ENCODE measurements around the gene COX7B2.

Gene COX7B2

DNA sequence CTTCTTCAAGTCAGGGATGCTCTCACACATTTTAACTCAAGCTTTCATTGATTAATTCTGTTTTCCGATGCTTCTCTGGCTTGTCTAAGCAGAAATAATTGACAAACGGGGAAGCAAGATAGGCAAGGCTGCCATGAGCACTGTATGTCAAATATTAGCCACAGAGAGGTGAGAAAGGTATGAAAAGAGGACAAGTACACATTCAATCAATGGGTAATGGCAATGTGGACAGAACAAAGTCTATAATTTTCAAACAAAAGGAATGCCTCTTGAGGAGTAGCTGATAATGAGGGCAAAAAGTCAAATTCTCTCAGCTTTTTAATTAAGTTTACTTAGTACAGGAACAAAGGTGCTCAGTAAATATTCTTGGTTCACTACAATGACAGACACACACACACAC is 19.6 kb downstream of the COX7B2 start:
- DNase-seq (ENCODE audit: low spot score): no peak

DNA sequence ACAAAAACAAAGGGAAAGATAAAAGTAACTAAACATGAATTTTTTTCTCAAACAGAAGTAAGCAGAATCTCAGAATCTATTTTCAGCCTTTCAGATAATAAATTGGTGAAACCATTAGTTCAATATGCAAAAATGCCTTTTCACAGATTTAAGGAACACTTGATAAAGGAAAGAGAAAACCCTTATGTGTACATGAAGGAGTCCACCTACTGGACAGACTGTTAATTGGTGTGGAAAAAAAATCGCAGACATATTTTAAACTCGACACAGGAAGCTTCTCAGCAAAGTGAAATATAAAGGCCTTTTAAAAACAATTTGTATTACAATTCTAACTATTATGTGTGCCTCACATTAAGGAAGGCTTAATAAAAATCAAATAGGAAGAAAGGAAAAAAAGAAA is 22.3 kb downstream of the COX7B2 start:
- DNase-seq (ENCODE audit: low spot score): no peak

DNA sequence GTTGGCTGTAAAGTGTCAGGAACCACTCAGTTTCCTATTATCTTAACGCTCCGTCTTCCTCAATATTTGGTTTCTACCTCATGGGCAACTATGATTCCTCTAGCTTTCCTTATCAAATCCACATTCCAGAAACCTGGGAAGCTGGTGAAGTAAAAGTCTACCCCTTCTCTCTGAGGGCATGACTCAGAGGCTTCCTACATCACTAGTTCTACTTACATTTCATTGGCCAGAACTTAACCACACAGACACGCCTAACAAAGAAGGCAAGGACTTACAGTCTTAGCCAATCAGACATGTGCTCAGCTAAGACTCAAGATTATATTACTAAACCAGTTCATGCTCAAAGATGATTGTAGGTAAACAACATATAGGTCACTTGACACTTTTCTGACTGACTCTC is 30.4 kb downstream of the COX7B2 start:
- DNase-seq (ENCODE audit: low spot score): no peak

DNA sequence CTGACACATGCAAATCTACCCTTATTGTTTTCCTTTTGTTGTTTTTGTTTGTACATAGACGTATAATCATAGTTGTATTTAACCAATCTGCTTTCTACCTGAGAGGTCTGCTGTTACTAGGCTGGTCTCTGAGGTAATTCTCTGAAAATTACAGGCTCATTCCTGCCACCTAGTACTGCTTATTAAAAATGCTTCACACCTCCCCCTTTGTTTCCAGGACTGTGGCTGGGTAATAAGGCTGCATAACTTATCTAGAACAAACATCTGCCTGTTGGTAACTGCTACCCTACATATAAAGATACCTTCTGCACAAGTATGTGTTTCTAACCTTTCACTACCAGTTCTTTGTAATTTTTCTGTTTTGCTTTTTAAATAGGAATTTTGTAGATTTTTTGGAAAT is 34.2 kb downstream of the COX7B2 start:
- no peak for DNase-seq (ENCODE audit: low spot score)

DNA sequence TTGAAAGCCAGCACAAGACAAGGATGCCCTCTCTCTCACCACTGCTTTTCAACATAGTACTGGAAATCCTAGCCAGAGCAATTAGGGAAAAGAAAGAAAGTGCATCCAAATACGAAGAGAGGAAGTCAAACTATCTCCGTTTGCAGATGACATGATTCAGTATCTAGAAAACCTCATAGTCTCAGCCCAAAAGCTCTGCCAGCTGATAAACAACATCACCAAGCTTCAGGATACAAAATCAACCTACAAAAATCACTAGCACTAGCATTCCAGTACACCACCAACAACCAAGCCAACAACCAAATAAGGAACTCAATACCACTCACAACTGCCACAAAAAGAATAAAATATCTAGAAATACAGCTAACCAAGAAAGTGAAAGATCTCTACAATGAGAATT is 38.6 kb downstream of the COX7B2 start:
- DNase-seq (ENCODE audit: low spot score): no peak

DNA sequence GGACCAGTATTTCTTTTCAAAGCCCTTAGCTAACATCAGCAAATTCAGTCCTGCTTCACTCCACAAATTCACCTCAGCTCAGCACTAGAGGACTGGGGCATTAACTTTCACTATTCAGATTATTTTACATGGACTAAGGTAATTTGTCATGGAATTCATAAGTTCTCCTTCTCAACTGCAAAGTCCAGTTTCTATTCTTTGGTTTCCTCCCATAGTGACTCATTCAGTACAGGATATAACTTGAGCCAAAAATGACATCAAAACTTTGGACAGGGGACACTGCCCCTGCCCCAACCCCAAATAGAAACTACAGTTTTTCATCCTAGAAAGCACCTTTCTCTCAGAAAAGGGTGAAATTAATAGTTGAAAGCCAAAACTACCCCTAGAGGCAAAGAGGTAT is 52.7 kb downstream of the COX7B2 start:
- DNase-seq (ENCODE audit: low spot score): no peak

DNA sequence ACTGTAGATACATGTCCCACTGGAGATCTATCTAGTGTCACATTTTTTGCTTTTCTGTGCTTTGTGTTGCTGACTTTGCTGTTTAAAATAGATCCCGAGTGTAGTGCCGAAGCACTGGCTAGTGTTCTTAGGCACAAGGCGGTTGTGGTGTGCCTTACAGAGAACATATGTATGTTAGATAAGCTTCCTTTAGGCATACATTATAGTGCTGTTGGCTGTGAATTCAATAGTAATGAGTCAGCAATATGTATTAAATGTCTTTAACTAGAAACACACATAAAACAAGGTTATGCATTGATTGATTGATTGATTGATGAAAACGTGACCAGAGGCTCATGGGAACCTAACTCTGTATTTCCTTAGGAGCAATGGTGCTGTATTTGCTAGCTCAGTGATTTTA is 56.2 kb downstream of the COX7B2 start:
- no peak for DNase-seq (ENCODE audit: low spot score)

DNA sequence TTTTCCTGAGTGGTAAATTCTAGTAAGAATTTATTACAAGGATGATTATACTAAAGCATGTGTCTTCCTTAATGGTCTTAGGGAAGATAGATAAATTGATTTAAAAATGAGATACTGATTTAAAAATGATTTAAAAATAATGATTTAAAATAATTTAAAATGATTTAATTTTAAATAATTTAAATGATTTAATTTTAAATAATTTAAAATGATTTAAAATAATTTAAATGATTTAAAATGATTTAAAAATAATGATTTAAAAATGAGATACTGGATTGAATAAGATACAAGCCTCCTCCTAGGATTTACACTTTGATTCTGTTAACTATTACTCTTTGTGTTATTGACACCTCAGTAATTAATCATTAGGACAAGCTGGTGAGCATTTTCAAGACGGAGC is 59.0 kb downstream of the COX7B2 start:
- no peak for DNase-seq (ENCODE audit: low spot score)

DNA sequence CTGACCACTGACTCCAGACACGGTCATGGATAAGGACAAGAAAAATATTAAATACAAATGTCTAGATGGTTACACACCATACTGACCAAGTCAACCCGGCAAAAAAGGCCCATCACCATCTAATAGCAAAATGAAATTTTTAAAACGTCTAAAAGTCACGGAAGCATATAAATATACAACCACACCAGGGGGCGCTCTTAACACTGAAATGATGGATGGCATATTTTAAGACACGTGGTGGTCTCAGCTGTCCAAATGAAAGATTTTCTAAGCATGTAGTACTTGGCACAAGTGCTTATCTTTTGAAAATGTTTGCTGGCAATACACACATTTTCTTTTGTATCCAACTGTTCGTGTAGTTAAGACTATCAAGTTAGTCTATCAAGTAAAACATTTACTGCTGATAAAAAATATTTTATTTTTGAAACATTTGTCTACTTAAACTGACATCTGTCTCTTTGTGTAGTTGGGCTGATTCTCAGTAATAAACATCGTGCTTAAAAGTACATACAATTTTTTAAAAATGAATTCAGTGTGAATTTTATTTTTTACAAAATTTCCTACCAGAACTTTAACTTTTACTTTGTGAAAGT is 64.6 kb downstream of the COX7B2 start:
- DNase-seq (ENCODE audit: low spot score): peak; percentile 3

DNA sequence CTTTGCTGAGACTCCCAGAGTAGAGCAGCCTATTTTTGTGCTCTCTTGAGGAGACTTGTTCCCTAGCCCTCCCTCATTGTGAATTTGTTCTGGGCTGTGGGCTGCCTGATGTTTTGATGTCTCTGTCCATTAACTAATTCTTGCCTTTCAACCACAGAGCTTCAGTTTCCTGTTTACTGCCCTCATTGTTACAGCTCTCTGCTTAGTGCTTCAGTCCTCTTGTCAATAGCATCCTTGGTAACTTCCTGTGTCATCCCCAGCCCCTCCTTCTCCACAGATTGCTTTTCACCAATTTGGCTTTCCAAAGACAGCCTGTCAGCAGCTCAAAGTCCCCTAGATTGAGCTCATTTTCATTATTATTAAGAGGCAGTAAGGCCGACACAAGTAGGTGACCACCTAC is 69.9 kb downstream of the COX7B2 start:
- DNase-seq (ENCODE audit: low spot score): no peak

DNA sequence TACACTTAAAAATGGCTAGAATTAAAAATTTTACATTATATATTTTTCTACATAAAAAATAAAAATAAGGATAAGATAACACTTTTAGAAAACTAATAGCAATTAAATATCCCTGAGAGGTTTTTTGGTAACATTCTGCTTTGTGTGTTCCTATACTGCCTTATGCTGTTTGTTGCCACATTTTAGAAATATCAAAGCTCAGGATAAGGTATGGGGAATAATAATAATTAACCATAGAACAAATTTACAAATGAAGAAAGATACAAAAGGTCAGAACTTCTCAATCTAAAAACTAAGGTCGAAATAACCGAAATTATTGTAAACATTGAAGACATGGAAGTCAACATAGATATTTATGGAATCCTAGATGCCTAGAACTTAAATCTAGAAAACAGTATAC is 71.4 kb downstream of the COX7B2 start:
- DNase-seq (ENCODE audit: low spot score): no peak

DNA sequence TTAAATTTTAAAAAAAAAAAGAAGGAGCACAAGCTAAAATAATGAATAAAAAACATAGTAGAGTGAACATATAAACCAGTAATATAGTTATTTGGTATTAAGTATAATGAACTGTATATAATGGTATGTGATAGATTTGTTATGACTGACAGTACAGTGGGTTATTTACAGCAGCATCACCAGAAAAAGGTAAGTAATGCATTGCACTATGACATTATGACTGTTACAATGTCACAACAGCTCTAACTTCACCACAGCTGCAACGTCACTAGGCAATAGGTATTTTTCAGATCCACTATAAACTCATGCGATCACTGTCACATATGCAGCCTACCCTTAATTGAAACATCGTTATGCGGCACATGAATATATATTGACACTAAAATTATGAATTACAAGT is 72.5 kb downstream of the COX7B2 start:
- no peak for DNase-seq (ENCODE audit: low spot score)

DNA sequence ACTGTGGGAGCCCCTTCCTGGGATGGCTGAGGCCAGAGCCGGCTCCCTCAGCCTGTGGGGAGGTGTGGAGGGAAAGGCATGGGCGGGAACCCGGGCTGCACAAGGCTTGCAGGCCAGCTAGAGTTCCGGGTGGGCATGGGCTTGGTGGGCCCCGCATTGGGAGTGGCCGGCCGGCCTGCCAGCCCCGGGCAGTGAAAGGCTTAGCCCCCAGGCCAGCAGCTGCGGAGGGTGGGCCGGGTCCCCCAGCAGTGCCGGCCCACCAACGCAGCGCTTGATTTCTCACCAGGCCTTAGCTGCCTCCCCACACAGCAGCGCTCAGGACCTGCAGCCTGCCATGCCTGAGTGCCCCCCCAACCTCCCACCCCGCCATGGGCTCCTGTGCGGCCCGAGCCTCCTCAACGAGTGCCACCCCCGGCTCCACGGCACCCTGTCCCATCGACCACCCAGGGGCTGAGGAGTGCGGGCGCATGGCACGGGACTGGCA is 78.0 kb downstream of the COX7B2 start:
- DNase-seq (ENCODE audit: low spot score): no peak

DNA sequence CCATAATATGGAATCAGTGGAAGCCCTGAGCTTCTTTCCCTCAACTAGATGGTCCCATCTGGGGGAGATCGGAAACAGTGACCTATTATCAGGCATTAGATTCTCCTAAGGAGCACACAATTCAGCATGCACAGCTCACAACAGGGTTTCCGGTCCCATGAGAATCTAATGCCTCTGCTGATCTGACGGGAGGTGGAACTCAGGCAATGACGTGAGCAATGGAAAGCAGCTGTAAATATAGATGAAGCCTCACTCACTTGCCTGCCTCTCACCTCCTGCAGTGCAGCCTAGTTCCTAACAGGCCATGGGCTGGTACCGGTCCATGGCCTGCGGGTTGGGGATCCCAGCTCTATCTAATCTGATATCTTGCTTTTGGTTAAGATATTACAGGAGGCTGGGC is 88.9 kb downstream of the COX7B2 start:
- DNase-seq (ENCODE audit: low spot score): no peak

DNA sequence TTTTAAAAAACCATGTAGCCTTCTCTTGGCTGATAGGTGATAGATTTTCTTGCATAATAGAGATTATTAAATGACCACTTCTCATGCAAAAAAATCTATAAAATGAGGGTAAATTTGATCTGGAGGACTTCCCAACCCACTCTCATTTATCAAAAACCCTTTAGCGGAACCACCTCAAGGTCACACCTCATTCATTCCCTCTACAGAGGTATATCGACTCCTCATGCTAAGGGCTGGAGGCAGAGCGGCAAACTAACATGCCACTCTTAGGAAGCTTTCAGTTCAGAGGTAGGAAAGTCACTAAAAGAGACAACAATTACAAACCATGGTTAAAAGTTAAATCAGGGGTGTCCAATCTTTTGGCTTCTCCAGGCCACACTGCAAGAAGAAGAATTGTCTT is 90.0 kb downstream of the COX7B2 start:
- no peak for DNase-seq (ENCODE audit: low spot score)

DNA sequence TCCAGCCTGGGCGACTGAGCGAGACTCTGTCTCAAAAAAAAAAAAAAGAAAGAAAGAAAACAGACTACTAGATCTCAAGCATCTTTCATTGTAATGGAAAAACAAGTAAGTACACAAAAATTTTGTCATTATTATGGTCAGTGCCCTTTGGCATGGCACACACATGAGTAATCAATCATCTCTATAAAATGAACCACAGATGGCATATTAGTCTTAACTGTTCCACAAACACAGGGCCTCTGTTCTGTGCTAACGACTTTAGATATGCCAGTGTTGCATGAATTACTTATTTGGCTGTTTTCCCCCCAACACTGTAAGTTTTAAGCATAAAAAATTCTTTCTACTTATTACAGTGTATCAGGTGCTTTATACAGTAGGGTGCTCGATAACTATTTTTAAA is 90.4 kb downstream of the COX7B2 start:
- no peak for DNase-seq (ENCODE audit: low spot score)

DNA sequence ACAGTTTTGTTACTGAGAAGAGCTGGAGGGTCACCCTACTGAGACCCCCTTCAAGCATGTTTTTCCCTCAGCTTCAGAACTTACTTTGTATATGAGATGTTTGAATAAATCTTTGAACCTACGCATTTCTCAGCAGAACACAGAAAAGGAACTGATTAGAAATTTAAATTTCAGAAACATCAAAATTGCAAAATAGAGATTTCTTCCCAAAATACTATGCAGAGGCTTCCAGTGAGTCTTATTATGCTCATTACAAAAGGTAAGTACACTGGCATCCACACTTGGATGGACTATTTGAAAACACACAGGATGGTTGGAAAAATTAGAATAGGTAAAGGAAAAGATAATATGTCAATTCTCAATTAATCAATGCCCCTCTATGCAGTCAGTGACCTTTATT is 91.2 kb downstream of the COX7B2 start:
- DNase-seq (ENCODE audit: low spot score): no peak

DNA sequence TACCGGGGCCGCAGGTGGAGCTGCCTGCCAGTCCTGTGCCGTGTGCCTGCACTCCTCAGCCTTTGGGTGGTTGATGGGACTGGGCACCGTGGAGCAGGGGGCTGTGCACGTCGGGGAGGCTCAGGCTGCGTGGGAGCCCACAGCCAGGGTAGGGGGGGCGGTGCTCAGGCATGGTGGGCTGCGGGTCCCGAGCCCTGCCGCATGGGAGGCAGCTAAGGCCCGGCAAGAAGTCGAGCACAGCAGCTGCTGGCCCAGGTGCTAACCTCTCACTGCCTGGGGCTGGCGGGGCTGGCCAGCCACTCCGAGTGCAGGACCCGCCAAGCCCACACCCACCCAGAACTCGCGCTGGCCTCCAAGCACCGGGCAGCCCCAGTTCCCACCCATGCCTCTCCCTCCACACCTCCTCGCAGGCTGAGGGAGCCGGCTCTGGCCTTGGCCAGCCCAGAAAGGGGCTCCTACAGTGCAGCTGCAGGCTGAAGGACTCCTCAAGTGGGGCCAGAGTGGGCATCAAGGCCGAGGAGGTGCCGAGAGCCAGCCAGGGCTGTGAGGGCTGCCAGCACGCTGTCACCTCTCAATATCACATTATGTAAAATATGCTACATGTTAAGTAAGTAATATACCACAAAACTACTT is 104.1 kb downstream of the COX7B2 start:
- no peak for DNase-seq (ENCODE audit: low spot score)

DNA sequence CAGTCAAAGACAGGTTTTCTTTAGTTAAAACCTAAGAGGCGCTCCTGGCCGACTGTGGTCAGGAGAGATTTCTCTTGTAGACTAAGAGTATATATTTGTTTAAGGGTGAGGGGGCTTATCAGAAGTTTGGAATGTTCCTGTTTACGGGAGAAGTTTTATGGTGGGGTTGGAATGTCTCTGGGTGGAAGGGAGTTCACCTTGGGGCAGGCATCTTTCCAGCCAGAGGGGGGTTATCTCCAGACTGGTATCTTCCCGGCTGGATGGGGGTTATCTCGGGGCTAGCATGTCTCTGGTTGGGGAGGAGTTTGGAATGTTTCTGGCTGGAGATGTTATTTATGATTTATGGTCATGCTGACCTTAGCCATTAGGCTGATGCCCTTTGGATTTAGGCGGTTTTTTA is 116.0 kb downstream of the COX7B2 start:
- DNase-seq (ENCODE audit: low spot score): no peak

DNA sequence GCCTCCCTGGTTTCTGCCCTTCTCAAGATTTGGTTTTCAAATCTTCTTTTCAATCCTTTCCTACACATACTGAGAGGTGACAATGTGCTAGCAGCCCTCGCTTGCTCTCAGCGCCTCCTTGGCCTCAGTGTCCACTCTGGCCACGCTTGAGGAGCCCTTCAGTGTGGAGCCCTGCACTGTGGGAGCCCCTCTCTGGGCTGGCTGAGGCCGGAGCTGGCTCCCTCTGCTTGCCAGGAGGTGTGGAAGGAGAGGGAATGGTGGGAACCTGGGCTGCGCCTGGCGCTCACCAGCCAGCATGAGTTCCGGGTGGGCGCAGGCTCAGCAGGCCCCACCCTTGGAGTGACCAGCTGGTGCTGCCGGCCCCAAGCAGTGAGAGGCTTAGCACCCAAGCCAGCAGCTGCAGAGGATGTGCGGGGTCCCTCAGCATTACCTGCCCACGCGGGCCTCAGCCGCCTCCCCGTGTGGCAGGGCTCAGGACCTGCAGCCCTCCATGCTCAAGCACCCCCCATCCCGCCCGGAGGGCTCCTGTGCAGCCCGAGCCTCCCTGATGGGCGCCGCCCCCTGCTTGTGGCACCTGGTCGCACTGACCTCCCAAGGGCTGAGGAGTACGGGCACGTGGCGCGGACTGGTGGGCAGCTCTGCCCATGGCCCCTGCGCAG is 127.5 kb downstream of the COX7B2 start:
- DNase-seq (ENCODE audit: low spot score): no peak

DNA sequence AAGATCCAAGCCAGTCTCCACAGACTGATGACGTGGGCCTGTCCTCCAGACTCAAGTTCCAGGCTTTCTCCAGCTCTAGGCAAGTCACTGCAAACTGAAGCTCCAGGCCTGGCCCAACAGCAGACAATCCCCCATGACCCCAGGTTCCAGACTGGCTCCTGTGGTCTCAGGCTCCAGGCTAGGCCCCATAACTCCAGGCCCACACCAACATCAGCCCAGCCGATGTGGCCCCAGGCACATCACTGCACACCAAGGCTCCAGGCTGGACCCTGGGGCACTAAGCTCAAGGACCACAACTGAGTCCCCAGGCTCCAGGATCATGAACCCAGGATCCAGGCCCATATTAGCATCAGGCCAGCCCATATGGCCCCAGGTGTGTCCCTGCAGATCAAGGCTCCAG is 143.6 kb downstream of the COX7B2 start:
- DNase-seq (ENCODE audit: low spot score): no peak

DNA sequence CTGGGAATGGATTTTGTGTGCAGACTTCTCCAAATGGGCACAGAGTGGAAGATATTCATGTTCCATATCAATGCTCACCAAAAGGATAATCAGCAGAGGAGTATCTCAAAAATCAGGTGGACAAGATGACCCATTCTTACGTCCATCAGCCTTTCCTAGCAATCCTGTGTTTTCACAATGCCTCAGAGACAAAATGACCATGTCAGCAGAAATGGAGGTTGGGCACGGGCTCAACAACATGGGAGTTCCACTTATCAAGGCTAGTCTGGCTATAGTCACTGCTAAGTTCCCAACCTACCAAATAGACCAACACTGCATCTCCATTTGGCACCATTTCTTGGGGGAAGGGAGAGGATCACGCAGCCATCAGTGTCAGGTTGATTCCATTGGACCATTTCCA is 179.0 kb downstream of the COX7B2 start:
- DNase-seq (ENCODE audit: low spot score): no peak

DNA sequence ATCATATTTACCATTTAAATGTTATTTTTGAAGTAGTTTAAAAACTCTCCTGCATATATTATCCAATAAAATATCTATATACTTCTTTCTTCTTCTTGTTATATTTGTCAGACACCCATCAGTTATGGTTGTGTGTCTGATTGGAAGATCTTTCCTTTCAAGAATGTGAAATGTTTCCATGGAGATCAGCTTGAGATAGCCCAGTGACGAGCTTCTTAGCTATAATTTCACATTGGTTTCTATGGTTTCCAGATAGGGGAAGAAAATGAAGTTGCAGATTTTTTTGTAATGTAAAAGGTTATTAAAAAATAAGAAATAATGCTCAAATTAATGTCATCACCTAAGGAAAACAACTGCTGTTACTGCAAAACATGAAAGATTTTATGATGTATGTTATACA is 189.0 kb downstream of the COX7B2 start:
- DNase-seq (ENCODE audit: low spot score): no peak

DNA sequence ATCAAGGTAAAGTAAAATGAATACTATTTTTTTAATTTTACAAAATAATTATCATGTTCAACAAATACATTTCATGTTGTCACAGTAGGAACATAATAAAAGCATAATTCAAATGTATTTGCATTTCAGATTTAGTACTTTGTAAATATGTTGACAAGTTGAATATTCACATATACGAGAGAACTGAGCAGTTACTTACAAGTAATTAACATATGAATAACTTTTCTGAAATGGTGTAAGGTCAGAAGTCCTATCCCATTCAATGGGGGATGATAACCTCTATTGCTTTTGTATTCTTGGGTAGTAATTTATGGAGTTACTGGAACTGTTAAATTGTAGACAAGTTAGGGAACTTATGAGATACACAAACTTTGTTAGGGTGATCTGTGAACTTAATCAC is 191.1 kb downstream of the COX7B2 start:
- DNase-seq (ENCODE audit: low spot score): no peak
